ENCODE data around the gene ANGPTL2. TPM values are rescaled to one million over a fixed set of nuclear protein-coding genes. Genes with fewer than 3 reads are reported as not detected.

ANGPTL2 gene
- total and polyA plus RNA-seq, 4 donors, result 0.93 to 3.2 (median 1.9) TPM

GRCh38 chr9:127123064-127123890 is 842 bp upstream of the ANGPTL2 start:
- H3K4me3 ChIP-seq (ENCODE audit: low read depth in 1 of 3, low read length in 3 of 3), result peak overlapping the region in 1 of 3 donors; percentile 19
- peak overlapping the region; percentile 70 to 80 for H3K27ac ChIP-seq (ENCODE audit: low read depth in 1 of 2, low read length in 2 of 2)
- no peaks in the 10 kb centered on the region for H3K27me3 ChIP-seq (ENCODE audit: control insufficient read depth in 4 of 4, insufficient read depth in 4 of 4, low read length in 3 of 4)
- H3K36me3 ChIP-seq (ENCODE audit: control insufficient read depth in 4 of 4, insufficient read depth in 3 of 4, low read depth in 1 of 4, low read length in 3 of 4), result no peaks in the 10 kb centered on the region
- no peaks in the 10 kb centered on the region for H3K9me3 ChIP-seq (ENCODE audit: control insufficient read depth in 4 of 4, low read length in 3 of 4)
- WGBS, result 48% methylated on average over 16 of the region's 16 CpGs
- DNase-seq (ENCODE audit: low spot score), result no peak
- peaks cover 3 to 24% (median 10%) of the 10 kb centered on the region in 4 donors for H3K4me1 ChIP-seq (ENCODE audit: control insufficient read depth in 4 of 4, insufficient read depth in 4 of 4, low read length in 3 of 4)
- TF ChIP-seq CTCF (IDR thresholded peaks at IDR 0.05; ENCODE audit: low read depth, low read length, missing input control) (no peak), RAD21 (IDR thresholded peaks at IDR 0.05) (no peak), HNF4G (IDR thresholded peaks at IDR 0.05) (no peak), REST (IDR thresholded peaks at IDR 0.05) (no peak), SP1 (IDR thresholded peaks at IDR 0.05) (no peak), HNF4A (conservative IDR thresholded peaks at IDR 0.05) (no peak), RXRA (IDR thresholded peaks at IDR 0.05) (no peak), YY1 (IDR thresholded peaks at IDR 0.05) (no peak), GABPA (IDR thresholded peaks at IDR 0.05 in 1 of 2, conservative IDR thresholded peaks at IDR 0.05 in 1 of 2) (no peak)
- TF ChIP-seq, protein P1, sequence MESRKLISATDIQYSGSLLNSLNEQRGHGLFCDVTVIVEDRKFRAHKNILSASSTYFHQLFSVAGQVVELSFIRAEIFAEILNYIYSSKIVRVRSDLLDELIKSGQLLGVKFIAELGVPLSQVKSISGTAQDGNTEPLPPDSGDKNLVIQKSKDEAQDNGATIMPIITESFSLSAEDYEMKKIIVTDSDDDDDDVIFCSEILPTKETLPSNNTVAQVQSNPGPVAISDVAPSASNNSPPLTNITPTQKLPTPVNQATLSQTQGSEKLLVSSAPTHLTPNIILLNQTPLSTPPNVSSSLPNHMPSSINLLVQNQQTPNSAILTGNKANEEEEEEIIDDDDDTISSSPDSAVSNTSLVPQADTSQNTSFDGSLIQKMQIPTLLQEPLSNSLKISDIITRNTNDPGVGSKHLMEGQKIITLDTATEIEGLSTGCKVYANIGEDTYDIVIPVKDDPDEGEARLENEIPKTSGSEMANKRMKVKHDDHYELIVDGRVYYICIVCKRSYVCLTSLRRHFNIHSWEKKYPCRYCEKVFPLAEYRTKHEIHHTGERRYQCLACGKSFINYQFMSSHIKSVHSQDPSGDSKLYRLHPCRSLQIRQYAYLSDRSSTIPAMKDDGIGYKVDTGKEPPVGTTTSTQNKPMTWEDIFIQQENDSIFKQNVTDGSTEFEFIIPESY (IDR thresholded peaks at IDR 0.05), result no peak
- TF ChIP-seq, protein P2, sequence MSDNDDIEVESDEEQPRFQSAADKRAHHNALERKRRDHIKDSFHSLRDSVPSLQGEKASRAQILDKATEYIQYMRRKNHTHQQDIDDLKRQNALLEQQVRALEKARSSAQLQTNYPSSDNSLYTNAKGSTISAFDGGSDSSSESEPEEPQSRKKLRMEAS (IDR thresholded peaks at IDR 0.05), result no peak
- no peak overlapping the region for H3K9ac ChIP-seq (ENCODE audit: low read depth in 1 of 2, low read length in 2 of 2)

DNA sequence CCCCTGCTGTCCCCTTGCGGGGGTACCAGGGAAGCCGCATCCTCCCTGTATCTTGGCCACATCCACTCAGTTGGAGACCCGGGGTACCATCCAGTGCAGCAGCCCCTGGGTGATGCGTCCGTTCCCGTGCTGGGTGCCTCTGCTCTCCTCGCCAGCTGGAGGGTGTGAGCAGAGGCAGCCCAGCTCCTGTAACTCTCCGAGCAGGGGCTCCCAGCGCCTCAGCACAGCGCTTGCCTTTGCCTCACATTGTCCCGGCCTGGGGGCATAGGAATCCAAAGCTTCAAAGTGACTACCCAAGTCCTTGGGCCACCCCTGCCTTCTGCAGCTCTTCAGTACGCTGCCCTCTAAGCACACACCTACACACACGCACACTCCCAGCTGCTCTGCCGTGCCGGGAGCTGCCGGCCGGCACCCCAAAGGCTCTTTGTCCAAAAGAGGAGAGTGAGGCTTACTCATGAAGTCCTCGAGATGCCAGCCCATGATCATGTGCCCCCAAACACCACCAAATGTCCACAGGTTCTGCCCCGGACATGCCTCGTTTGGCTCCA is 733 bp downstream of the ANGPTL2 start:
- DNase-seq (ENCODE audit: low spot score), result no peak
- Histone ChIP-seq H3K4me1 (ENCODE audit: control insufficient read depth in 4 of 4, insufficient read depth in 4 of 4, low read length in 3 of 4) (peaks cover 3 to 24% (median 10%) of the 10 kb centered on the region in 4 donors), H3K4me3 (ENCODE audit: low read depth in 1 of 3, low read length in 3 of 3) (peak overlapping the region; percentile 8 to 19 (median 9)), H3K27me3 (ENCODE audit: control insufficient read depth in 4 of 4, insufficient read depth in 4 of 4, low read length in 3 of 4) (no peaks in the 10 kb centered on the region), H3K36me3 (ENCODE audit: control insufficient read depth in 4 of 4, insufficient read depth in 3 of 4, low read depth in 1 of 4, low read length in 3 of 4) (no peaks in the 10 kb centered on the region), H3K9ac (ENCODE audit: low read depth in 1 of 2, low read length in 2 of 2) (peak overlapping the region in 1 of 2 donors; percentile 10), H3K27ac (ENCODE audit: low read depth in 1 of 2, low read length in 2 of 2) (peak overlapping the region; percentile 69 to 80), H3K9me3 (ENCODE audit: control insufficient read depth in 4 of 4, low read length in 3 of 4) (no peaks in the 10 kb centered on the region)
- WGBS, result 49% methylated on average over 20 of the region's 20 CpGs
- TF ChIP-seq REST (IDR thresholded peaks at IDR 0.05) (no peak), CTCF (IDR thresholded peaks at IDR 0.05; ENCODE audit: low read depth, low read length, missing input control) (no peak), HNF4A (conservative IDR thresholded peaks at IDR 0.05) (no peak), ATF3 (IDR thresholded peaks at IDR 0.05) (no peak), GABPA (IDR thresholded peaks at IDR 0.05 in 1 of 2, conservative IDR thresholded peaks at IDR 0.05 in 1 of 2) (no peak), JUND (IDR thresholded peaks at IDR 0.05) (no peak), EGR1 (IDR thresholded peaks at IDR 0.05; ENCODE audit: low read depth in 2 of 2) (no peak)
